Neuronal stem cell (in vitro differentiated cells): Measurements from ENCODE around the gene NPAS3.

Source experiments
- DNase-seq: peaks from one replicate; pipeline ENCODE4 v3.0.0-alpha.2; 2013; ENCODE audit warnings: low spot score
- H2AFZ ChIP-seq: one replicate; pipeline ENCODE4 v1.6.1; 2013; ENCODE audit warnings: mild to moderate bottlenecking, low read length, inconsistent platforms
- H2AK5ac ChIP-seq: 2 replicates; pipeline ENCODE4 v1.6.1; 2013; ENCODE audit warnings: low read depth, mild to moderate bottlenecking, inconsistent platforms, low read length, moderate library complexity, mixed read lengths
- H2BK120ac ChIP-seq: 2 replicates; pipeline ENCODE4 v1.6.1; 2013; ENCODE audit warnings: low read depth, mild to moderate bottlenecking, inconsistent platforms, low read length, moderate library complexity, mixed read lengths
- H2BK12ac ChIP-seq: one replicate; pipeline ENCODE4 v1.6.1; 2013; ENCODE audit warnings: low read length, inconsistent platforms
- H2BK15ac ChIP-seq: 2 replicates; pipeline ENCODE4 v1.6.1; 2013; ENCODE audit warnings: mild to moderate bottlenecking, low read length, inconsistent platforms, mixed read lengths
- H2BK5ac ChIP-seq: one replicate; pipeline ENCODE4 v1.6.1; 2013; ENCODE audit warnings: inconsistent platforms, mild to moderate bottlenecking, low read length, moderate library complexity
- H3K14ac ChIP-seq: one replicate; pipeline ENCODE4 v1.6.1; 2013; ENCODE audit warnings: low read length, inconsistent platforms
- H3K18ac ChIP-seq: 2 replicates; pipeline ENCODE4 v1.6.1; 2013; ENCODE audit warnings: low read length, inconsistent platforms
- H3K23ac ChIP-seq: 2 replicates; pipeline ENCODE4 v1.6.1; 2013; ENCODE audit warnings: low read depth, mild to moderate bottlenecking, mixed read lengths, low read length, inconsistent platforms; ENCODE audit not compliant: poor library complexity
- H3K27ac ChIP-seq: replicated peaks from 3 replicates; pipeline ENCODE4 v1.5.1; 2013; ENCODE audit warnings: low read length, inconsistent platforms
- H3K27me3 ChIP-seq, 3 experiments: 2 replicates each; pipeline ENCODE4 v1.6.1; 2013; ENCODE audit warnings: low read length in 3 of 3, mild to moderate bottlenecking in 2 of 3, inconsistent platforms in 1 of 3, low read depth in 1 of 3, mixed read lengths in 1 of 3, moderate library complexity in 1 of 3; ENCODE audit not compliant: control insufficient read depth in 3 of 3, insufficient read depth in 3 of 3
- H3K36me3 ChIP-seq, 2 donors: replicated peaks in 1 of 2; 2 replicates each; pipeline ENCODE4 v1.6.1; 2013; ENCODE audit warnings: low read length in 2 of 2; ENCODE audit not compliant: control insufficient read depth in 2 of 2, insufficient read depth in 2 of 2
- H3K4ac ChIP-seq: 2 replicates; pipeline ENCODE4 v1.6.1; 2013; ENCODE audit warnings: inconsistent platforms, mild to moderate bottlenecking, low read length, moderate library complexity
- H3K4me1 ChIP-seq, 2 donors: 1 replicate in 1 of 2; 2 replicates in 1 of 2; pipeline ENCODE4 v1.6.1; 2013; ENCODE audit warnings: low read length in 2 of 2, low read depth in 1 of 2; ENCODE audit not compliant: control insufficient read depth in 2 of 2, insufficient read depth in 1 of 2
- H3K4me2 ChIP-seq: one replicate; pipeline ENCODE4 v1.6.1; 2013; ENCODE audit warnings: mild to moderate bottlenecking, low read length, inconsistent platforms; ENCODE audit not compliant: insufficient read depth, poor library complexity, severe bottlenecking
- H3K4me3 ChIP-seq, 2 donors: 2 replicates each; pipeline ENCODE4 v1.5.1; 2013; ENCODE audit warnings: low read length in 2 of 2, mild to moderate bottlenecking in 2 of 2, inconsistent platforms in 1 of 2, moderate library complexity in 1 of 2
- H3K79me1 ChIP-seq: one replicate; pipeline ENCODE4 v1.6.1; 2013; ENCODE audit warnings: low read depth, mild to moderate bottlenecking, inconsistent platforms, low read length, moderate library complexity
- H3K9ac ChIP-seq: one replicate; pipeline ENCODE4 v1.6.1; 2013; ENCODE audit warnings: mild to moderate bottlenecking, low read depth, low read length, inconsistent platforms; ENCODE audit not compliant: poor library complexity
- H3K9me3 ChIP-seq, 2 donors: replicated peaks in 1 of 2; 2 replicates each; pipeline versions ENCODE3 to v1.6.1; 2013; ENCODE audit warnings: low read length in 2 of 2, mild to moderate bottlenecking in 2 of 2, inconsistent platforms in 1 of 2, low read depth in 1 of 2, mixed read lengths in 1 of 2, moderate library complexity in 1 of 2; ENCODE audit not compliant: control insufficient read depth in 2 of 2, insufficient read depth in 1 of 2
- H4K8ac ChIP-seq: one replicate; pipeline ENCODE4 v1.6.1; 2013; ENCODE audit warnings: low read depth, mild to moderate bottlenecking, inconsistent platforms, low read length, moderate library complexity
- H4K91ac ChIP-seq: one replicate; pipeline ENCODE4 v1.6.1; 2013; ENCODE audit warnings: low read length, low read depth, mild to moderate bottlenecking, inconsistent platforms; ENCODE audit not compliant: poor library complexity
- WGBS, 2 donors: extraction: QIAGEN DNeasy Blood & Tissue Kit; methylation state at CpG; one replicate each; pipeline ENCODE4 v1.1.7; 2013; ENCODE audit warnings: missing lambda C conversion rate in 2 of 2, mixed read lengths in 1 of 2; ENCODE audit not compliant: insufficient read length in 2 of 2, insufficient replicate concordance in 1 of 2; ENCODE audit errors: extremely low coverage in 2 of 2; 5-methylcytosine and 5-hydroxymethylcytosine counted together

The NPAS3 gene

GRCh38 chr14:33553706-33554278 is 615.1 kb downstream of the NPAS3 start:
- no peak overlapping the region for H3K27ac ChIP-seq
- H3K36me3 ChIP-seq: no peaks in the 10 kb centered on the region
- H3K4me1 ChIP-seq: peaks cover 5 to 6% of the 10 kb centered on the region in 2 donors
- H2AFZ ChIP-seq: no peak overlapping the region
- H3K79me1 ChIP-seq: no peaks in the 10 kb centered on the region
- no peak overlapping the region for H3K4me2 ChIP-seq
- no peak overlapping the region for H4K91ac ChIP-seq
- no peaks in the 10 kb centered on the region for H3K27me3 ChIP-seq
- no peak overlapping the region for H3K4me3 ChIP-seq
- H4K8ac ChIP-seq: no peak overlapping the region
- no peak overlapping the region for H3K9ac ChIP-seq
- no peak overlapping the region for H3K18ac ChIP-seq
- H2BK120ac ChIP-seq: no peak overlapping the region
- H3K23ac ChIP-seq: no peak overlapping the region
- H3K9me3 ChIP-seq: no peaks in the 10 kb centered on the region
- H3K14ac ChIP-seq: no peak overlapping the region
- no CpG with 5 or more reads among the region's 6 CpGs for WGBS, 2 donors
- no peak overlapping the region for H3K4ac ChIP-seq
- no peak for DNase-seq
- H2BK15ac ChIP-seq: no peak overlapping the region
- no peak overlapping the region for H2AK5ac ChIP-seq
- H2BK5ac ChIP-seq: no peak overlapping the region
- no peak overlapping the region for H2BK12ac ChIP-seq

GRCh38 chr14:33554988-33555387 is 616.3 kb downstream of the NPAS3 start:
- no peak overlapping the region for H3K4ac ChIP-seq
- no peaks in the 10 kb centered on the region for H3K79me1 ChIP-seq
- no CpG with 5 or more reads among the region's 2 CpGs for WGBS, 2 donors
- no peak overlapping the region for H3K9ac ChIP-seq
- no peaks in the 10 kb centered on the region for H3K9me3 ChIP-seq
- no peak for DNase-seq
- H2BK5ac ChIP-seq: no peak overlapping the region
- peaks cover 3 to 4% of the 10 kb centered on the region in 2 donors for H3K4me1 ChIP-seq
- H3K4me3 ChIP-seq: no peak overlapping the region
- no peak overlapping the region for H2AK5ac ChIP-seq
- no peak overlapping the region for H3K4me2 ChIP-seq
- H2BK12ac ChIP-seq: no peak overlapping the region
- no peaks in the 10 kb centered on the region for H3K36me3 ChIP-seq
- H3K23ac ChIP-seq: no peak overlapping the region
- H3K27ac ChIP-seq: no peak overlapping the region
- H3K27me3 ChIP-seq: no peaks in the 10 kb centered on the region
- H3K18ac ChIP-seq: no peak overlapping the region
- H4K91ac ChIP-seq: no peak overlapping the region
- H2AFZ ChIP-seq: no peak overlapping the region
- no peak overlapping the region for H2BK120ac ChIP-seq
- no peak overlapping the region for H4K8ac ChIP-seq
- no peak overlapping the region for H3K14ac ChIP-seq
- H2BK15ac ChIP-seq: no peak overlapping the region

- no peak overlapping the region for H3K23ac ChIP-seq
- H3K9ac ChIP-seq: no peak overlapping the region
- no peak overlapping the region for H3K4ac ChIP-seq
- no peak overlapping the region for H2BK5ac ChIP-seq
- no peaks in the 10 kb centered on the region for H3K27me3 ChIP-seq
- H3K4me2 ChIP-seq: no peak overlapping the region
- no peak overlapping the region for H2AK5ac ChIP-seq
- H2BK15ac ChIP-seq: no peak overlapping the region
- H4K91ac ChIP-seq: no peak overlapping the region
- no peak overlapping the region for H4K8ac ChIP-seq
- H3K14ac ChIP-seq: no peak overlapping the region
- no CpG with 5 or more reads among the region's 5 CpGs for WGBS, 2 donors
- peaks cover 3 to 4% of the 10 kb centered on the region in 2 donors for H3K4me1 ChIP-seq
- H3K36me3 ChIP-seq: peaks cover 0 to 3% of the 10 kb centered on the region in 2 donors
- H3K79me1 ChIP-seq: no peaks in the 10 kb centered on the region
- no peak overlapping the region for H2BK12ac ChIP-seq
- H3K9me3 ChIP-seq: no peaks in the 10 kb centered on the region
- H2BK120ac ChIP-seq: no peak overlapping the region
- H3K4me3 ChIP-seq: no peak overlapping the region
- no peak for DNase-seq
- H2AFZ ChIP-seq: no peak overlapping the region
- H3K18ac ChIP-seq: no peak overlapping the region
- no peak overlapping the region for H3K27ac ChIP-seq
Observed at GRCh38 chr14:33555710-33556350, 617.2 kb downstream of the NPAS3 start.

- no peak overlapping the region for H3K18ac ChIP-seq
- H3K4me2 ChIP-seq: no peak overlapping the region
- H3K4ac ChIP-seq: no peak overlapping the region
- no peak overlapping the region for H2BK12ac ChIP-seq
- no peak overlapping the region for H2AK5ac ChIP-seq
- no peak for DNase-seq
- no peak overlapping the region for H3K27ac ChIP-seq
- no peak overlapping the region for H3K9ac ChIP-seq
- H2AFZ ChIP-seq: no peak overlapping the region
- no peak overlapping the region for H4K8ac ChIP-seq
- H3K4me3 ChIP-seq: no peak overlapping the region
- H2BK15ac ChIP-seq: no peak overlapping the region
- H3K27me3 ChIP-seq: no peaks in the 10 kb centered on the region
- H2BK5ac ChIP-seq: no peak overlapping the region
- no peak overlapping the region for H2BK120ac ChIP-seq
- no peak overlapping the region for H3K14ac ChIP-seq
- no CpG with 5 or more reads among the region's 2 CpGs for WGBS, 2 donors
- H4K91ac ChIP-seq: no peak overlapping the region
- H3K36me3 ChIP-seq: peaks cover 0 to 6% of the 10 kb centered on the region in 2 donors
- H3K9me3 ChIP-seq: no peaks in the 10 kb centered on the region
- H3K79me1 ChIP-seq: no peaks in the 10 kb centered on the region
- H3K4me1 ChIP-seq: peaks cover 3 to 4% of the 10 kb centered on the region in 2 donors
- no peak overlapping the region for H3K23ac ChIP-seq
Observed at GRCh38 chr14:33556382-33557121, 617.9 kb downstream of the NPAS3 start.
